GM08714 (cell line): ENCODE results near the gene CCDC73.
"Not testable (repeated sequence)": the region's sequence is repeated elsewhere in the genome, so short reads cannot be mapped to it uniquely, and the experiment has no call there.

Source experiments
- H3K4me3 ChIP-seq: fragments of 200-500 bp; sonication (Bioruptor generic); 2 replicates; pipeline ENCODE4 v1.5.1; 2014; ENCODE audit warnings: mild to moderate bottlenecking, low read length, inconsistent platforms
- ZNF274 ChIP-seq: IDR thresholded peaks from 2 replicates; pipeline ENCODE4 v1.6.1; 2012; ENCODE audit warnings: mild to moderate bottlenecking, low read depth, low read length

The CCDC73 gene

GRCh38 chr11:32794439-32794838 is at the start of gene CCDC73:
Gene CCDC73, minus strand, starts transcription at chr11:32794662. Its CDS starts 34,419 bp downstream, at chr11:32760243.
- H3K4me3 ChIP-seq, result no peak within 1 kb of the TSS
- no peak for TF ChIP-seq ZNF274

DNA sequence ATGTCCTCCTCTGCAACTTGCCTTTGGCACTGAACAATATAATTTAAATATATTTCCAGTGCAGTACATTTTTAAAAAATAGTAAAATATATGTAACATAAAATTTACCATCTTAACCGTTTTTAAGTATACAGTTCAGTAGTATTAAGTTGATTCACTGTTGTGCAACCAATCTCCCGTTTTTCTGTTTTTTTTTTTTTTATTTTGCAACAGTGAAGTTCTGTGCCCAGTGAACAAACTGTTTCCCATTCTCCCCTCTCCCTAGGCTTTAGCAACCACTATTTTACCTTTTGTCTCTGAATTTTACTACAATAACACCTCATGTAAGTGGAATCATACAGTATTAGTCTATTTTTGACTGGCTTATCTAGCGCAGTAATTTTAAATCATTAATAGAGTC is 49.1 kb upstream of the CCDC73 start:
- TF ChIP-seq ZNF274, result no peak
- H3K4me3 ChIP-seq, result no peak overlapping the region

DNA sequence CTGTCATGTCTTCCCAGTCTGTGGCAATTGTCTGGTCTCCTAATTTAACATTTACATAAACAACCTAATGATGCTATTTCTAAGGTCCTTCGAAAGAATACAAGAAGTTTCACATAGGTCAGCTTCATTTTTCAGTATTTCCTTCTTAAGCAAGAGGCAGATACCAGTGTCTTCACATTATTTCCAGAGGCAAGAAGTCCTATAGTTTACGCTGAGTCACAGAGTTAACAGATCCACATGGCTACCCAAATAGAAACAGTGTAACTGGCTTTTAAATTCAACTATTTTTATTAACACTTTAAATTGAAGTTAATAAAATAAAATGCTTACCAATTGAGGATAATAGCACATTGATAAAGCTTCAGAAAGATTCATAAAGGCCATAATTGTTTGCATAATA is 46.1 kb upstream of the CCDC73 start:
- no peak overlapping the region for H3K4me3 ChIP-seq
- TF ChIP-seq ZNF274, result no peak

GRCh38 chr11:32839308-32839707 is 44.8 kb upstream of the CCDC73 start:
- no peak for TF ChIP-seq ZNF274
- no peak overlapping the region for H3K4me3 ChIP-seq

DNA sequence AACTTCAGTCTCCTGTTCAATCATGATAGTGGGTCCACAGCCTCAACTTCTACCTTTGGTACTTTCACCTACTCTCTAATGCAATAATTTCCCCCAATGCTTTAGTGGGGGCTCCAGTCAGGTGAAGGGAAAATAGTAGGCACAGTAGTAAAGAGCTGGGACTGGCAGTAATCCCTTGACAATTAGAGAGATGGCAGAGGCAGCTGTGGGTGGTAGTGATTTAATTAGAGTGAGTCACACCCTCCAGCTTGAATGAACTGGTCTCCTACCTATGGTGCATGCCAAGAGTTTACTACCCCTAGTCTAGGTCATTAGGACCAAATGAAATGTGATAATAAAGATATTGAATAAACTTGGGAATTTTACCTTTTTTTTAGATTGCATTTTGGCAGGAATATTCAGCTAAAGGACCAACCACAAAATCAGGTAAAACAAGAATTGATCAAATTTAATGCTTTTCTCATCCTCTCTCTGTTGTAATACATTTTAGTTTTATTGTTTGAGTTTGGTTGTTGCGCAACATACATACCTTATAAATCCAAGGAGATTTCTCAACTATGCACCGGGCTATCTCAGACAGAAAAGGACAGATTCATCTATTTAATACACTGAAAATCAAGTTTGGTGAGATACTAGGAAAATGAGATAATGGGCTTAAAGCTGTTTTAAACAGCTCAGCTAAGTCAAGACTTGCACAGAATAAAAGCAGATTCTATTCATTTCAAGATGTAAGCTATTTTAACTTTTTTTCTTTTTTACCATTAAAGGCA is 44.2 kb upstream of the CCDC73 start:
- no peak overlapping the region for H3K4me3 ChIP-seq
- no peak for TF ChIP-seq ZNF274

GRCh38 chr11:32836946-32837345 is 42.5 kb upstream of the CCDC73 start:
- H3K4me3 ChIP-seq, result no peak overlapping the region
- no peak for TF ChIP-seq ZNF274

DNA sequence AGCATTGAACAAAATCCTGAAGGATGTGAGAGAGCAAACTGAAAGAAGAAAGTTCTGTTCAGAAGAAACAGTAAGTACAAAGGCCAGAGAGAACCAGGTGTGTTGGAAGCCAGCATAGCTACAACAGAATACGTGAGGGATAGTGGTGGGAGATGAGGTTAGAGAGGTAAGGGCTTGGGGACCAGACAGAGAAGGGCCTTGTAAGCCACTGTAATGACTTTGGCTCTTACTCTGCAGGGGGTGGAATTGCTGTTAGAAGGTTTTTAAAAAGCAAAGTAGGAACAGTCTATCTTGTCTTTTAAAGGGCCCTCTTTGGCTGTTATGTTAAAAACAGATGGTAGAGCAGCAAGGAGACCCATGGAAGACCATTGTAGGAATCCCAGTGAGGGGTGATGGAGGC is 39.5 kb upstream of the CCDC73 start:
- no peak for TF ChIP-seq ZNF274
- H3K4me3 ChIP-seq, result no peak overlapping the region

- TF ChIP-seq ZNF274, result no peak
- H3K4me3 ChIP-seq, result no peak overlapping the region; the same call in 1 of the 2 replicates
These were observed 36.8 kb upstream of the CCDC73 start for GRCh38 chr11:32831221-32831620.

GRCh38 chr11:32830796-32831195 is 36.3 kb upstream of the CCDC73 start:
- peak overlapping the region; percentile 65 for H3K4me3 ChIP-seq
- TF ChIP-seq ZNF274, result no peak

DNA sequence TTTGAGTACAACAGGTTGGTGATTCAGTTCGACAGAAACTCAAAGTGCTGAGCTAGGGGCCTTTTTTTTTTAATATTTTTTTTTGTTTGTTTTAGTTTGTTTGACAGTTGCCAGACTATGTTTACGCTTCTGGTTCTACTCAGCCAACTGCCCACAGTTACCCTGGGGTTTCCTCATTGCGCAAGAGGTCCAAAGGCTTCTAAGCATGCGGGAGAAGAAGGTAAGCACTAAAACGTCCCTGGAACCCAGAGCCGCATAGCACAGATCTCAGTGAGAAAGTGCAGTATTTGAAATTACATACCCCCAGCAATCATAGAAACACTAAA is 35.9 kb upstream of the CCDC73 start:
- H3K4me3 ChIP-seq, result peak overlapping the region; percentile 65
- no peak for TF ChIP-seq ZNF274

DNA sequence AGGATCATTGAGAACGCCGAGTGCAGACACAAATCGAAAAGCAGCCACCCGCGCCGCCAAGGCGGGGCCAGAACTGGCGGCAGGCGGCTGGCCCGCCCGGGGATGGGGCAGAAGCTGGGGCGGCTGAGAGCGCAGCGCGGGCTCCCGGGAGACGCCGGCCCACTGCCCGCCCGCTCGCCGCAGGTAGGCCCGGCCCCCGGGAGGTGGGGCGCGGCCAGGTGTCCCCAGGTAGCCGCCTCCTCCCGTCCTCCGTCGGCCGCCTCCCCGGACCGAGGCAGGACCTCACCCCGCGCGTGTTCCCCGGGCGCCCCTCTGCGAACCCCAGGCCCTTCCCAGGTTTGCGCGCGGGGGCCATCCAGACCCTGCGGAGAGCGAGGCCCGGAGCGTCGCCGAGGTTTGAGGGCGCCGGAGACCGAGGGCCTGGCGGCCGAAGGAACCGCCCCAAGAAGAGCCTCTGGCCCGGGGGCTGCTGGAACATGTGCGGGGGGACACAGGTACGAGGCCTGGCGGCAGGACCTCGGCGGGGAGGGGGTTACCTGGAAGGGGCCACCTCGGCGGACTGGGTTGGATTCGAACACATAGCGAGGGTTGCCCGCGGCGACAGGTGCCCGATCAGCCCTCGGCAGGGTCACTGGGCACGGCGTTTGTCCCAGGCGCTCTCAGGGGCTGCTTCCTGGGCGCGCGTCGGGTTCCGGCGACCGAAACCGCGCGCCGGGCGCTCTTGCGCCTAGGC is 35.4 kb upstream of the CCDC73 start, which contains the start of gene PRRG4:
Gene PRRG4, plus strand, starts transcription at position 248 of the 733 bp plus-strand sequence. CDS start 603 bp downstream, outside the sequence.
- H3K4me3 ChIP-seq, result peak within 1 kb of the TSS; percentile 65
- TF ChIP-seq ZNF274, result no peak

DNA sequence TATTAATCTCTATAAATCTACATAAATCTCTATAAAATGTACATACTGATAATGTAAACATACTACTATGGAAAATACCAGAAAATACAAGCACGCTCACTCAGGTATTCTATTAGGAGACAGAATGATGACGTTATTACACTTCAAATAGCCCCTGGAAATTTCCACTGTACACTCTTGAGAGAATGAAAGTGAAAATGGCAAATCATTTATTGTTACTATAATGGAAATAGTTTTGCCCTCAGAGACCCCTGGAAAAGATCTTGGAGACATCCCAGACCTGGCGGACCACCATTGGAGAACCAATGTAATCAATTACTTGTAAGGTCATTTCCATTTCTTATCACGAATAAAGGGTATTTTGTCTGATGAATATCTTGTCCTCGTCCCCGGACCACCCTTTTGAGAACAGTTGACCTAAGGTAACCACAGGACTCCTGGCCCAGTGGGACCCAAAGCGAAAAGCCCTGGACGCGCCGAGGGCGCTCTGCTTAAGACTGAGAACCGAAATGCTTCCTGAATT is 34.8 kb upstream of the CCDC73 start:
- TF ChIP-seq ZNF274, result no peak
- peak overlapping the region; percentile 65 for H3K4me3 ChIP-seq

DNA sequence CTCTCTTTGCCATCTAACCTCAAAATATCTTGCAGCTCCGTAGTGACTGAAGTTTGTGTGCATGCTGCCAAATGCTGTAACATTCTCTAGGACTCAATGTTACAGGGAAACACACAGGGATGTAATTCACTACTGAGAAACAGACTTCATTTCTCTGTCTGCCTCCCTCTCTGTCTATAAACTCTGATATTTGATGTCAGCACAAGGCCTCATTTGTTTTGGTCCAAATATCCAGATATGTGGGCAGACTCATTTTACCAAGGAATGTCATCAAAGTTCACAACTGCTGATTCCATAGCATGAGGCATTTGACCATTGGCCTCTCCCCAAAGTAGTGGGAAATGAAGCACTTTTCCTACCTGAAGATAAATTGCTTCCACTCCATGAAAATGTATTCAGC is 32.8 kb upstream of the CCDC73 start:
- H3K4me3 ChIP-seq, result no peak overlapping the region
- no peak for TF ChIP-seq ZNF274

GRCh38 chr11:32826113-32826512 is 31.7 kb upstream of the CCDC73 start:
- H3K4me3 ChIP-seq, result no peak overlapping the region
- no peak for TF ChIP-seq ZNF274

DNA sequence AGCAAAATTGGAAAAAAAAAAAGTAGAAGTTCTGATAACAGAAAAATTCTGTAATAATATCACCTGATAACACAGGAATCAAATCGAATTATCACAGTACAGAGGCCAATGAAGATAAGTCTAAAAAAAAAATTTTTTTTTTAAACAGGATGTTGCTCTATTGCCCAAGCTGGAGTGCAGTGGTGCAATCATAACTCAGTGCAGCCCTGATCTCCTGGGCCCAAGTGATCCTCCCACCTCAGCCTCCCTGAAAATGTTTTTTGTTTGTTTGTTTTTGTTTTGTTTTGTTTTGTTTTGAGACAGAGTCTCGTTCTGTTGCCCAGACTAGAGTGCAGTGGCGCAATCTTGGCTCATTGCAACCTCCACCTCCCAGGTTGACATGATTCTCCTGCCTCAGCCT is 29.2 kb upstream of the CCDC73 start:
- H3K4me3 ChIP-seq, result not testable (repeated sequence)
